NCI-H2081 (cell line): ENCODE data around the gene HPX.

Source experiments
- DNase-seq, 2 experiments: peaks; one replicate each; lab custom pipeline; 2025; lab: John Stamatoyannopoulos, UW

Gene HPX

DNA sequence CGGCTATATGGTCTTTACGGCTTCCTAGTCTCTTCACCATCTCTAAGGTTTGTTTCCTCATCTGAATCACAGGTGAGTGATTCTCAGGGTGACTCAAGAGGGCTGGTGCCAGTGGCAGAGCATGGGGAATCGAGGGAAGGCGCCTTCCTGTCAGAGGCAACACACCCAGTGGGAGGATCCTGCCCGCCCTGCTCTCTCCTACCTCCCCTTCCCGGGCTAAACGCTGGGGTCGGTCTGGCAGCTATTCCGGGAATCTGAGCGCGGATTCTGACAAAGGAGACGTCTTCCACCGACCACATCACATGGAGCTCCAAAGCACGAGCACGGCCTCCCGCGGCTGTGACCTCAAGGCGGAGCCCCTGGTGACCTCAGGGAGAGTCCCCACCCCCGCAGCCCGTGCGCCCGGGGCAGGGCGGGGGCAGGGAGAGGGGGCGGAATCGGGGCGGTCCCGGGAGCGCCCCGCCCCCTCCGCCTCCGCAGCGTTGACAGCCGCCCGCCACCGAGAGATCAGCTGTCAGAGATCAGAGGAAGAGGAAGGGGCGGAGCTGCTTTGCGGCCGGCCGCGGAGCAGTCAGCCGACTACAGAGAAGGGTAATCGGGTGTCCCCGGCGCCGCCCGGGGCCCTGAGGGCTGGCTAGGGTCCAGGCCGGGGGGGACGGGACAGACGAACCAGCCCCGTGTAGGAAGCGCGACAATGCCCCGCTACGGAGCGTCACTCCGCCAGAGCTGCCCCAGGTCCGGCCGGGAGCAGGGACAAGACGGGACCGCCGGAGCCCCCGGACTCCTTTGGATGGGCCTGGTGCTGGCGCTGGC is 50.7 kb downstream of the HPX start, which contains the start of gene SMPD1:
Gene SMPD1 (plus strand): TSS at position 570 of the 813 bp plus-strand sequence. CDS start 125 bp downstream, at position 695.
- peak; percentile 89 to 90 for DNase-seq

DNA sequence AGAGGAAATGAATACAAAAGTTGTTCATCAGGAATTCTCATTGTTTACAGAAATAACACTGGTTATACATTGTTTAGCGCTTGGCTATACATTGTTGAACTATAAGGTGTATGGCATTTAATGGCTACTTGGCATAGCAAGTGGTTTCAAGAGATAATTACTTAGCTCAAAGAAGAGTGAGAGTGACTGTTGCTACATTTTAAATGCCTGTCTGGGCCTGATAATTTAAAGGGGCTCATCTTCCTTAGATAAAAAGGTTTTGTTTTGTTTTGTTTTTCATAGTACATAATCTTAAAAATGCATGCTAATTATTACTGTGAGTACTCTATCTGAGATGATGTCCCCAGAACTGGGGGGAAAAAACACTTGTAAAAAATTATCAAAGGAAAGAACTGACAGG is 52.0 kb downstream of the HPX start:
- no peak for DNase-seq

DNA sequence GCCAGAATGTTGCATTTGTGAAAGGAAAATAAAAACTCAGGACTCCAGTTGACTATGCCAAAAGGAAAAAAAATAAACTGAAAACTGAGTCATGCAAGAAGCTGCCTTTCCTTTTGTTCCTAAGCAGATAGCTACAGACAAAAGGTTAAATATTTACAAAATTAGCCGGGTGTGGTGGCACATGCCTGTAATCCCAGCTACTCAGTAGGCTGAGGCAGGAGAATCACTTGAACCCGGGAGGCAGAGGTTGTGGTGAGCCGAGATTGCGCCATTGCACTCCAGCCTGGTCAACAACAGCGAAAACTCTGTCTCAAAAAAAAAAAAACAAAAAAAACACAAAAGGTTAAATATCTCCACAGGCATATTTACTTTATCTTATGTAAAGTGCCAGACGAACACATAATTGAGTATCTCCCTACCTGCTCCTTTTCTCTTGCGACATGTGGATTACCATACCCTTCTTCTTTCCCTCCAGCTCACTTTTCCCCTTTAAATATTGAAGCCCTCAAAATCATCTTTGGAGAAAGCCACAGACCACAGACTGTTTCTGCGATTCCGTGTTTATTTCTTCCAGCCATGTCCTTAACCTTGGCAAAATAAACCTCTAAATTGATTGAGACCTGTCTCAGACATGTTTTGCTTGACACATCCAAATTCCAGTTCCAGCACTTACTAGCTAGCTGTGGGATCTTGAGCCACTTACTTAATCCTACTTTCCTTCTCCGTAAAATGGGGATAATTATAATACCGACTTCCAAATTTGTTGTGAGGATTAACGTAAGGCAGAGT is 52.8 kb downstream of the HPX start:
- no peak for DNase-seq

DNA sequence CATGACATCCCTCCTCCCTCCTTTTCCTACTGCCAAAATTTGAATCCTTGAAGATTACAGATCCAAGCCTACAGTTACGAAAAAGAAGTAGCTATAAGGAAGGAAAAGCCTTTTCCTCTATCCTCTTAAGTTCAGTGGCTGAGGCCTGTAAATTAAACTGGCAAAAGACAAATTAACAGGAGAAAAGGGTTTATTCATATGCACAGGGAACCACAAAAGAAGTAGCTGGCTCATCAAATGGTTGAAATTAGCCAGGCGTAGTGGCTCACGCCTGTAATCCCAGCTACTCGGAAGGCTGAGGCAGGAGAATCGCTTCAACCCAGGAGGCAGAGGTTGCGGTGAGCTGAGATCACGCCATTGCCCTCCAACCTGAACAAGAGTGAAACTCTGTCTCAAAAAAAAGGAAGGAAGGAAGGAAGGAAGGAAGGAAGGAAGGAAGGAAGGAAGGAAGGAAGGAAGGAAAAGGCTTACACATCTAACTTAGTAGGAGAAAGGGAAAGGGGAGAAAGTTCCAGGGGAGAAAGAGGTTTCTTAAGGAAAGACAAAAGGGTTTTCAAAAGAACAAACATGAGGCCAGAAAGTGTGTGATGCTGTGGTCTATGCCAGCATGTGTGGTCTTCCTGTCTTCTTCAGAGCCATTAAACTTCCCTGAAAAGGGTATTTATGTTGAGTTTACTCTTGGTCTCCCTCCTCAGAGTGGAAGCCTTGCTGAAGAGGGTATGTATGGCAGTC is 55.6 kb downstream of the HPX start:
- DNase-seq = no peak
